Kidney glomerular epithelial cell (primary cell): Measurements from ENCODE around the gene TCHP.
"Not testable (repeated sequence)": the region's sequence is repeated elsewhere in the genome, so short reads cannot be mapped to it uniquely, and the experiment has no call there.

Source experiments
- DNase-seq: peaks from one replicate; lab custom pipeline; 2025; lab: John Stamatoyannopoulos, UW

The TCHP gene

GRCh38 chr12:109879351-109880042 is 20.6 kb upstream of the TCHP start:
- no peak for DNase-seq

DNA sequence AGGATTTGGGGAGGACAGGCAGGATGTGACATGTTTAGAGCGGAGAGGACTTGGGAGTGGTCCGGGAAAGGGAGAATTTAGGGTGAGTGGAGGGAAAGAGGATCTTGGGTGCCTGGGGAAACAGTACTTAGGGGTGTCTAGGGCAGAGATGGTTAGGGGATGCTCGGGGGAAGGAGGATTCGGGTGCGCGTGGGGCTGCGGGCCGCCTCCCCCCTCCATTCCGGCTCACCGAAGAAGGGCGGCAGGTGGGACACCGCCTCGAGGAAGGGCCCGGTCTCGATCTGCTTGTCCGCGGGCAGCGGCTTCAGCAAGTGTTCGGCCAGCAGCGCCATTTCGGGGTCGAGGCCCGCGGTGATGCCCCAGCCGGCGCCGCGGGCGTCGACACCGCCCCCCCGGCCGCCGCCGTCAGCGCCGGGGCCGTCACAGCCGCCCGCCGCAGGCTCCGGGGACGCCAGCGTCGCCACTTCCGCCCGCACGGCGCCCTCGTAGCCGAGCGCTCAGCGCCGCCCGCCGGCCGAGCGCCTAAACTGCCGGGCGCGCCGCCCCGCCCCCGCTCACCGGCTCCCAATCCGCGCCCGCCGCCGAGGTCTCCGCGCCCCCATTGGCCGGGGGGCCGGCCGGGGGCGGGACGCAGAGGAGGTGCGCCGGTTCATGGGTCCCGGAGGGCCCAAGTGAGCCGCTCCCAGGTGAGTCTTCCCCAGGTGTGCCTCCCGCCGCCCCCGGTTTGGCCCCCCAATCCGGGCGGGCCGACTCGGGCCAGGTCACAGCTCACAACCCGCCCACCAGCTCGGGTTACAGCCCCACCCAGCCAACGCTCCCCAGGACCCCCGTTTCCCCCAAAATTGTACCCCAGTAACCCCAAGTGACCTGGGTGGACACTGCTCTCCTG is 19.8 kb upstream of the TCHP start, which contains the start of gene GLTP:
GLTP (minus strand) TSS at position 499 of the 889 bp plus-strand sequence; CDS start at position 332, 167 bp downstream.
- peak; percentile 77 for DNase-seq

- no peak for DNase-seq
Observed at GRCh38 chr12:109880938-109881337, 19.1 kb upstream of the TCHP start.

GRCh38 chr12:109881752-109882151 is 18.3 kb upstream of the TCHP start:
- no peak for DNase-seq

GRCh38 chr12:109883461-109883860 is 16.6 kb upstream of the TCHP start:
- no peak for DNase-seq

GRCh38 chr12:109885616-109886015 is 14.5 kb upstream of the TCHP start:
- no peak for DNase-seq

DNA sequence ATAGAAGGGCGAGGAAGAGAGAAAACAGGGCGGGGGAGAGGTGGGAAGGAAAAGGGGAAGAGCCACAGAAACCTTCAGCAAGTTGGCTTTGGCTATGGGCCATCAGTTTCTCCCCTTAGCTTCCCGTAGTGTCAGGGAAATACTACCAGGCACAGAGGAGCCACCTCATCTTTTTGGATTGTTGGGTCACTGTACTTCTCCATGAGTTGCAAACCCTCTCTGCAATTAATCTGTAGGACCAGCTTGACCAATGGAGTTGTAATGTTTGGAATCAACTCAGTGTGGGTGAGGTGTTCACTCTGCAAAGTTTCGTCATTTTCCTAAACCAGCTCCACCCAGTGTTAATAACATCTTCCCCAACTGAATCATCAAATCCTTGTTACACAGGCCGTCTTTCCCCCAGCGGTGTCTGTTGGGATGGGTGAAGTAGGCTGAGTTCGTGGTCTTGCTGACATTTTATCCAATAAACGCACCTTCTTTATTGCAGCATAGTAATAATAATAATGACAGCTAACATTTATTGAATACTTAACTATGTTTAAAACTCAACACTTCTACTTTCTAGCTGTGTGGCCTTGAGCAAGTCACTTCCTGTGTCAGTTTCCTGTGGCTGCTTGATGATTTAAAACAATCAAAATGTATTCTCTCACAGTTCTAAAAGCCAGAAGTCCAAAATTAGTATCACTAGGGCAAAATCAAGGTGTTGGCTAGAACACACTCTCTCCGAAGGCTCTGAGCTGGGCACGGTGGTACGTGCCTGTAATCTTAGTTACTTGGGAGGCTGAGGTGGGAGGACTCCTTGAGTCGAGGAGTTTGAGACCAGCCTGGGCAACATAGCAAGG is 11.7 kb upstream of the TCHP start:
- DNase-seq: no peak

- DNase-seq: no peak
Observed at GRCh38 chr12:109890620-109891170, 9.4 kb upstream of the TCHP start.

- DNase-seq: not testable (repeated sequence)
Observed at GRCh38 chr12:109891731-109892130, 8.3 kb upstream of the TCHP start.

DNA sequence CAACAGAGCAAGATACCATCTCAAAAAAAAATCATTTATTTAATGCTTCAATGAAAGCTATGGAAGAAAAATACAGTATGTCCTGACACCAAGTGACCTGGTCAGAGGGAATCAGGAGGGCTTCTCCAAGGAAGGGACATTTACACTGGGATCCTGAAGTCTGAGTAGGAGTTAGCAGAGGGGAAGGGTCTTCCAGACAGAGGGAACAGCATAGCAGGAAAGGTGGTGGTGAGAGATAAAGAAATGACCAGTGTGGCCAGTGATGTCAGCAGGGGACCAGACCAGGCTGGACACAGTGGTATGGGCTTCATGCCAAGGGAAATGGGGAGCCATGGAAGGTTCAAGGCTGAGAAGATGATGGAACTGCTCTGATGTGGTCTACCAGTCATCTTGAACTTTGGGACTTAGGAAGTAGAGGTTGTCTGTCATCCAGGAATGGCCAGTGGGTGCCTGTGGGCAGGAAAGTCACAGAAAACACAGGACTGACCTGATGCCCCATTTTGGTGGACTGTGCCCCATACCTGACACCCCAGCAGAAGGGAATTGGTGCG is 7.8 kb upstream of the TCHP start:
- DNase-seq: no peak

DNA sequence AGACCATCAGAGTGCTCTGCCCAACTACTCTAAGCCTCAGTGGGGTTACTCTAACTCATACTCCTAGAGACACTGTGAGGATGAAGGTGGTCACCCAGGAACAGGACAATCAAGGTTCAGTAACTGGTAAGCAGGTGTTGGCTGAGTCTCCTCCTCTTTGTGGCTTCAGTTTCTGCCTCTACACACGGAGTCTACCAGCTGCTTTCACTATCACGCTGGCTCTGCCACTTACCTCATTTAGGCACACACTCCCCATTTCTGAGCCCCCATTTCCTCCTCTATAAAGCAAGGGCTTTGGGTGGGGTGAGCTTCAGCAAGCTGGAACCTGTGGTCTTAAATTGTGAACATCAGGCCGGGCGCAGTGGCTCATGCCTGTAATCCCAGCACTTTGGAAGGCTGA is 7.3 kb upstream of the TCHP start:
- no peak for DNase-seq

- DNase-seq: no peak
Observed at GRCh38 chr12:109893261-109893995, 6.6 kb upstream of the TCHP start.

DNA sequence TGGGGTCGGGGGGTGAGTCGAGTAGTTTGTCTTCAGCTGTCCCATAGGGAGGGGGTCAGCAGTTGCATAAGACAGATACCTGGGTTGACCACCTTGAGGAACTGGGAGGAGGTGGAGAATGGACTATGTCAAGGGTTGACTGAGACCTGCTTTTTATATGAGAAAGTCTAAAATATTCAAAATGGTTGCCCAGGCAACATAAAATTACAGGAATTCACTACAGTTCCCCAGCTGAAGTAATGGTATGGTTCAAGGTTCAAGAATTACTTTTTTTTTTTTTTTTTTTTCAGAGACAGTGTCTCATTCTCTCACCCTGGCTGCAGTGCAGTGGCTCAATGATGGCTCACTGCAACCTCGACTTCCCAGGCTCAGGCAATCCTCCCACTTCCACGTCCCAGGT is 5.1 kb upstream of the TCHP start:
- DNase-seq: no peak

GRCh38 chr12:109896188-109896587 is 3.9 kb upstream of the TCHP start:
- DNase-seq: no peak

DNA sequence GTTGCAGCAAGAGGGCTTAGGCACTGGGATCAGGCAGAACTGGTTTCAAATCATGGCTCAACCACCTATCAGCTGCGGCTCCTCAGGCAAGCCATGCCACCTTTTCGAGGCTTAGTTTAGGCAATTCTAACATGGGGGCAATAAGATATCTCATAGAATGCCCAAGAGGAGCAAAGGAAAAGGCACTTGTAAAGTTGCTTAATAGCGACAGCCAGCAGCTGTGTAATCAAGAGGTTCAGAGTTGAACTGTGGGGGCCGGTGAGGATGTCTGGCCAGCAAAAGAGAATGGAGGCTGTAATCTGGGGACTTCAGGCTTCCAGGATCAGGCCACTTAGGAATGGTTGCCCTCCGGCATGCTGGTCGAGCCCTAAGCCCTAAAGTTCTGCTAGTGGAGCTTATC is 3.0 kb upstream of the TCHP start:
- DNase-seq: no peak

DNA sequence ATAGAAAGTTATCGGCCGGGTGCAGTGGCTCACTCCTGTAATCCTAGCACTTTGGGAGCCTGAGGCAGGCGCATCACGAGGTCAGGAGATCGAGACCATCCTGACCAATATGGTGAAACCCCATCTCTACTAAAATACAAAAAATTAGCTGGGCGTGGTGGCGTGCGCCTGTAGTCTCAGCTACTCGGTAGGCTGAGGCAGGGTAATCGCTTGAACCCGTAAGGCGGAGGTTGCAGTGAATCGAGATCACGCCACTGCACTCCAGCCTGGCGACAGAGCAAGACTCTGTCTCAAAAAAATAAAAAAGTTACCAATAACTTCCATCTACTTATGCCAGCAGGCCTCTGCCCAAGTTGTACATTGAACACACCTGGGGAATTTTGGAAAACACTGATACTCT is 729 bp upstream of the TCHP start:
- DNase-seq: not testable (repeated sequence)

- DNase-seq: no peak
Observed at GRCh38 chr12:109900752-109901580, 892 bp downstream of the TCHP start.

- DNase-seq: no peak
Observed at GRCh38 chr12:109902891-109903418, 2.9 kb downstream of the TCHP start.

GRCh38 chr12:109905301-109905700 is 5.2 kb downstream of the TCHP start:
- DNase-seq: no peak
